ENCODE data around the gene ZG16. TPM values are rescaled to one million over a fixed set of nuclear protein-coding genes. Genes with fewer than 3 reads are reported as not detected.

Gene ZG16
- total RNA-seq, 2 donors from 2014 or later = not detected

DNA sequence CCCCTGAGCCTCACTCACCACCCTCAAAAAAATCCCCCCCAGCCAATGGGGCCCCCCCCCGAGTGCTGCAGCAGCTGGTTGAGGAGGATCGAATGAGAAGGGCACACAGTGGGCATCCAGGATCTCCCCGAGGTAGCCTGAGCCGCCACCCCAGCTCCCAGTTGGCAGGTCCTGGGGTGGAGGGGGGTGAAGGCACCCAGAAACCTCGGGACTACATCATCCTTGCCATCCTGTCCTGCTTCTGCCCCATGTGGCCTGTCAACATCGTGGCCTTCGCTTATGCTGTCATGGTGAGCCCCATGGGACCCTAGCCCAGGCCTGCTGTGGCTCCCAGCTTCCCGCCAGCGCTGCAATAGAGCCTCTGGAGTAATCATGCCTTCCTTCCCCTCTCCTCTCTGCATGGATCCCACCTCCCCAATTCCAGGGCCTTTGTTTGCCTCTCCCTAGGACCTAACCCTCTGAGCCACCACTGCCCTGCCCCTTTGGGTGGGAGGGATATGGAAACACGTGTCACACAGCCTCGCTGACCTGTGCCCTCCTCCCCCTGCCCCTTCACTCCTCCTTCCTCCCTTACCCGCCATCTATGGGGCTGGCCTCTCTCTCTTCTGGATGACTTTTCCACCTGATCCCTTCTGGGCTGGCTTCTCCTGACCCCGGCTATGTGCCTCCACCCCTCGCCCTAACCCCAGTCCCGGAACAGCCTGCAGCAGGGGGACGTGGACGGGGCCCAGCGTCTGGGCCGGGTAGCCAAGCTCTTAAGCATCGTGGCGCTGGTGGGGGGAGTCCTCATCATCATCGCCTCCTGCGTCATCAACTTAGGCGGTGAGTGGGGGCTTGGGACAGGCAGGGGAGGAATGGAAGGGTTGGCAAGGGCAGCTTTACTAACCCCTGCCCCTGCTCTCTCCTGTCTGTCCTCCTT, 35.8 kb downstream of the ZG16 start:
- Histone ChIP-seq H3K4me3 (no peak overlapping the region), H3K4me1 (ENCODE audit: control insufficient read depth in 1 of 2, low read depth in 2 of 2) (peaks cover 48 to 71% of the 10 kb centered on the region in 2 donors), H3K27me3 (replicated peaks; ENCODE audit: insufficient read depth) (no peaks in the 10 kb centered on the region), H3K9me3 (no peaks in the 10 kb centered on the region), H3K36me3 (peaks cover 3% of the 10 kb centered on the region), H3K27ac (peak overlapping the region; percentile 92 to 96)
- DNase-seq (ENCODE audit: low spot score) (no peak), ATAC-seq (ENCODE audit: insufficient number of reproducible peaks, low FRiP score, low read depth) (no peak)
- TF ChIP-seq, protein P1, sequence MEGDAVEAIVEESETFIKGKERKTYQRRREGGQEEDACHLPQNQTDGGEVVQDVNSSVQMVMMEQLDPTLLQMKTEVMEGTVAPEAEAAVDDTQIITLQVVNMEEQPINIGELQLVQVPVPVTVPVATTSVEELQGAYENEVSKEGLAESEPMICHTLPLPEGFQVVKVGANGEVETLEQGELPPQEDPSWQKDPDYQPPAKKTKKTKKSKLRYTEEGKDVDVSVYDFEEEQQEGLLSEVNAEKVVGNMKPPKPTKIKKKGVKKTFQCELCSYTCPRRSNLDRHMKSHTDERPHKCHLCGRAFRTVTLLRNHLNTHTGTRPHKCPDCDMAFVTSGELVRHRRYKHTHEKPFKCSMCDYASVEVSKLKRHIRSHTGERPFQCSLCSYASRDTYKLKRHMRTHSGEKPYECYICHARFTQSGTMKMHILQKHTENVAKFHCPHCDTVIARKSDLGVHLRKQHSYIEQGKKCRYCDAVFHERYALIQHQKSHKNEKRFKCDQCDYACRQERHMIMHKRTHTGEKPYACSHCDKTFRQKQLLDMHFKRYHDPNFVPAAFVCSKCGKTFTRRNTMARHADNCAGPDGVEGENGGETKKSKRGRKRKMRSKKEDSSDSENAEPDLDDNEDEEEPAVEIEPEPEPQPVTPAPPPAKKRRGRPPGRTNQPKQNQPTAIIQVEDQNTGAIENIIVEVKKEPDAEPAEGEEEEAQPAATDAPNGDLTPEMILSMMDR (IDR thresholded peaks at IDR 0.05) = no peak

DNA sequence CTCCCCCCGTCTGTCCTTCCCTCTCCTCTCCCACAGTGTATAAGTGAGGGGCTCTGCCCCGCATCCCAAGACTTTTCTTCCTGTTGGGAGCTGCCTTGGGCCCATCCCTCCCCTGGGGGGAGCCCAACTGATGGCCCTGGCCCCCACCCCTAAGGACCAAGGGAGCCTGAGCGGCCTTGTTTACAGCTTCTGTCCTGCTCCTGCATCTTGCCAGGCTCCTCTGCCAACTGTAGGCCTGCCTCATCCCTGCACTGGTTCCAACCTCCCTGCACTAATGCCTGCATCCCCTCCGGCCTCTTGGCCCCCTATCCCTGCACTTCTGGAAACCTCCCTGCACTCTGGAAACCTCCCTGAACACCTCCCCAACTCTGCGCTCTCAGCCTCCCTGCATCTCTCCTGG, 36.5 kb downstream of the ZG16 start:
- ATAC-seq (ENCODE audit: insufficient number of reproducible peaks, low FRiP score, low read depth) = no peak
- TF ChIP-seq, protein P1 (IDR thresholded peaks at IDR 0.05) = no peak
- no peaks in the 10 kb centered on the region for H3K27me3 ChIP-seq (replicated peaks; ENCODE audit: insufficient read depth)
- H3K4me3 ChIP-seq = peak overlapping the region; percentile 95
- H3K4me1 ChIP-seq (ENCODE audit: control insufficient read depth in 1 of 2, low read depth in 2 of 2) = peaks cover 43 to 71% of the 10 kb centered on the region in 2 donors
- peak overlapping the region; percentile 92 to 96 for H3K27ac ChIP-seq
- no peak for DNase-seq (ENCODE audit: low spot score)
- no peaks in the 10 kb centered on the region for H3K36me3 ChIP-seq
- no peaks in the 10 kb centered on the region for H3K9me3 ChIP-seq

DNA sequence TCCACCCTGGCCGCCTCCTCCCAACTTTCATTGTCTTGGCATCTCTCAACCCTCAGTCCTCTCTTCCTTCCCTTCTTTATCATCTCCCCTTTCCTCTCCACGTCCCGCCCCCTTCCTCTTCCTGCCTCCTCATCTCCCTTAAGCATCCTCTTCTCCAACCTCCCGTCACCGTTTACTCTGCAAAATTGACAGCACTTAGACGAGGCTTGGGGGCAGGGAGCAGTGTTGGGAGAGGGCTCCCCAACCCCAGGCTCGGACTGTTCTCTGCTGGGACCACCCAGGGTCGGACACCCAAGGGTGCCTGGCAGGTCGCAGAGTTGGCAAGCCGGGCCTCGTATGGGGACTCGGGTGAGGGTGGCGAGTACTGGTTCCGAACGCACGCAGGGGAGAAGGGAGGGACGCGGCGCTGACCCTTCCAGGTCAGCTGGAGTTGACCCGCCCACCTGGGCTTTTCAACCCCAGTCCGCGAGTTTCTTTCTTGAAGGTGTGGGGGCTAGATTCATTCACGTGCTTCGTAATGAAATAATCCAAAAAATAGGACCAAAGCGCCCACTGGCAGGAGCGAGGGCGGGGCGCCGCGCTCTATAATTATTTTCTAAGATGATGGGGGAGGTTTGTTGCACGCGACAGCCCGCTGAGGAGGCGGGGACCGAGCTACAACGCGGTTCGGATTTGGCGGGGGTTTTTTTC, 37.1 kb downstream of the ZG16 start:
- H3K4me3 ChIP-seq = peak overlapping the region; percentile 95
- peak overlapping the region; percentile 92 to 96 for H3K27ac ChIP-seq
- no peaks in the 10 kb centered on the region for H3K9me3 ChIP-seq
- H3K4me1 ChIP-seq (ENCODE audit: control insufficient read depth in 1 of 2, low read depth in 2 of 2) = peaks cover 48 to 71% of the 10 kb centered on the region in 2 donors
- H3K27me3 ChIP-seq (replicated peaks; ENCODE audit: insufficient read depth) = no peaks in the 10 kb centered on the region
- TF ChIP-seq, protein P1 (IDR thresholded peaks at IDR 0.05) = no peak
- ATAC-seq (ENCODE audit: insufficient number of reproducible peaks, low FRiP score, low read depth) (no peak), DNase-seq (ENCODE audit: low spot score) (no peak)
- H3K36me3 ChIP-seq = no peaks in the 10 kb centered on the region

DNA sequence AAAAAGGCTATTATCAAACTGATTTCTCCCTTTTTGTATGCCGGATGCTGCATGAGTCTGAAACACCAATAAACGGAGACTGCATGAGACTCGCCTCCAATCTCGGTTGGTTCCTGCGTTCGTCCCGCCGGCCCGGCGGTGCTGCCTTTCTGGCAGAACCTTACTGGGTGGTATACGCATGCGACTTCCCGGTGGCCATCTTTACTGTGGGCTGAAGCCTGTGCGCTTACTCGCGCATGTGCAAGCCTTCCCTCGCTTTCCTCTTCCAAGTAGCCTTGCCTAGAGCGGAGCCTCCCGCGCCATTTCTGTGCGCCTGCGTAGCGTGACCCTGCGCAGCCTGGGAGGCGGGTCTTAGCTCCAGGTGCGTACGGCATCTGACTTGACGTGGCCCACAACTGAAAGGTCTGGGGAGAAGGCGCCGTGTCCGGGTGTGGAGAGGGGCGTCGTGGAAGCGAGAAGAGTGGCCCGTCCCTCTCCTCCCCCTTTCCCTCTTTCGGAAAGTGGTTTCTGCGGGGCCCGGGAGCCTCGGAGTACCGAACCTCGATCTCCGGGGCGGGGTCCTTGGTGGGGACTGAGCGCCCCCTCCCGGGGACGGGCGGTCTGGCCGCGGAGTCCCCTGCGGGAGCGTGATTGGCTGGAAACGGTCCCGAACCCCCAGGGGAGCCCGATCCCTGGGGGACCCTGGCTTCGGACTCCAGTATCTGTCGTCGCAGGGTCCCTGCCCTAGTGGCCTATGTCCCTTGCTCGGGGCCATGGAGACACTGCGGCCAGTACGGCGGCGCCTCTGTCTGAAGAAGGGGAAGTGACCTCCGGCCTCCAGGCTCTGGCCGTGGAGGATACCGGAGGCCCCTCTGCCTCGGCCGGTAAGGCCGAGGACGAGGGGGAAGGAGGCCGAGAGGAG, 38.0 kb downstream of the ZG16 start, which contains the start of gene PAGR1:
TSS of gene PAGR1 (plus strand) at position 360 of the 901 bp plus-strand sequence. CDS start at position 734, 374 bp downstream.
- Histone ChIP-seq H3K27me3 (replicated peaks; ENCODE audit: insufficient read depth) (no peaks in the 10 kb centered on the region), H3K4me3 (peak within 1 kb of the TSS; percentile 95), H3K36me3 (no peaks in the 10 kb centered on the region), H3K27ac (peak within 1 kb of the TSS; percentile 92 to 96), H3K4me1 (ENCODE audit: control insufficient read depth in 1 of 2, low read depth in 2 of 2) (peaks cover 39 to 63% of the 10 kb centered on the region in 2 donors), H3K9me3 (no peaks in the 10 kb centered on the region)
- ATAC-seq (ENCODE audit: insufficient number of reproducible peaks, low FRiP score, low read depth) = peak; percentile 84
- DNase-seq (ENCODE audit: low spot score) = peak; percentile 91
- TF ChIP-seq, protein P1 (IDR thresholded peaks at IDR 0.05) = peak; percentile 76

Measured in thoracic aorta (tissue), 2 donors.